Activated B cell treated with CpG ODN at 0.5 μM for 24 hours (primary cell): ENCODE results near the gene MYO7A. TPM values are rescaled to one million over a fixed set of nuclear protein-coding genes. Genes with fewer than 3 reads are reported as not detected.

Source experiments
- ATAC-seq: fragments of 200-7000 bp; cut with Tn5 transposase; one replicate; pipeline ENCODE4 v1.10.0; 2021; ENCODE audit warnings: low read depth, mild to moderate bottlenecking, moderate library complexity
- CTCF ChIA-PET: fragments of 350-600 bp; sonication (Branson Sonifier 250); formaldehyde crosslinking; loops from one replicate; lab custom pipeline; 2021; ENCODE audit warnings: antibody characterized with exemption; lab: Charles Lee
- POLR2A ChIA-PET: fragments of 350-600 bp; sonication (Branson Sonifier 250); formaldehyde crosslinking; loops from one replicate; lab custom pipeline; 2021; ENCODE audit warnings: antibody characterized with exemption; lab: Charles Lee
- DNase-seq: peaks from one replicate; pipeline ENCODE4 v3.0.0; 2022
- H3K27ac Mint-ChIP-seq: one replicate; pipeline ENCODE4 v1.8.0; 2020; ENCODE audit warnings: mixed read lengths
- H3K27me3 Mint-ChIP-seq: one replicate; pipeline ENCODE4 v1.8.0; 2021; ENCODE audit warnings: mixed read lengths
- H3K36me3 Mint-ChIP-seq: one replicate; pipeline ENCODE4 v1.8.0; 2021; ENCODE audit warnings: low read depth, mixed read lengths
- H3K4me1 Mint-ChIP-seq: one replicate; pipeline ENCODE4 v1.8.0; 2021; ENCODE audit warnings: mixed read lengths
- H3K4me3 Mint-ChIP-seq: one replicate; pipeline ENCODE4 v1.8.0; 2020; ENCODE audit warnings: mild to moderate bottlenecking, mixed read lengths
- H3K9me3 Mint-ChIP-seq: one replicate; pipeline ENCODE4 v1.8.0; 2020; ENCODE audit warnings: mixed read lengths
- CTCF ChIP-seq: fragments of 200-600 bp; IDR thresholded peaks from one replicate; pipeline ENCODE4 v1.8.0; 2022; ENCODE audit warnings: antibody characterized with exemption, mild to moderate bottlenecking
- intact Hi-C: fragments of 100-400 bp; cut with micrococcal nuclease; formaldehyde crosslinking; loops from one replicate; pipeline ENCODE4 v1.15.1; 2024
- total RNA-seq: library from RNA; stranded (reverse); gene quantifications from 2 replicates; pipeline ENCODE4 v1.2.3, GENCODE V29; 2022

MYO7A gene
- total RNA-seq, 1 donor from 2014 or later: 5.4 TPM

- H3K36me3 Mint-ChIP-seq: no peaks in the 10 kb centered on the region
- no peak overlapping the region for H3K27ac Mint-ChIP-seq
- ATAC-seq: no peak
- peaks cover 15% of the 10 kb centered on the region for H3K4me1 Mint-ChIP-seq
- CTCF ChIA-PET: no interaction called here
- H3K27me3 Mint-ChIP-seq: no peaks in the 10 kb centered on the region
- TF ChIP-seq CTCF: no peak
- intact Hi-C loops: no loop called here
- no peak for DNase-seq
- no peaks in the 10 kb centered on the region for H3K9me3 Mint-ChIP-seq
- POLR2A ChIA-PET: no interaction called here
- H3K4me3 Mint-ChIP-seq: no peak overlapping the region
Observed at GRCh38 chr11:77171885-77172665, 44.0 kb downstream of the MYO7A start.

- H3K27me3 Mint-ChIP-seq: no peaks in the 10 kb centered on the region
- ChIA-PET POLR2A (no interaction called here), CTCF (no interaction called here)
- ATAC-seq: no peak
- no peak overlapping the region for H3K4me3 Mint-ChIP-seq
- intact Hi-C loops: no loop called here
- no peaks in the 10 kb centered on the region for H3K36me3 Mint-ChIP-seq
- DNase-seq: no peak
- no peaks in the 10 kb centered on the region for H3K9me3 Mint-ChIP-seq
- TF ChIP-seq CTCF: no peak
- no peak overlapping the region for H3K27ac Mint-ChIP-seq
- peaks cover 15% of the 10 kb centered on the region for H3K4me1 Mint-ChIP-seq
Observed at GRCh38 chr11:77172666-77172982, 44.6 kb downstream of the MYO7A start.

- CTCF ChIA-PET: interaction anchor here (1.5 kb wide), 1 partner anchor 46 kb away, joined by 5 read pairs; the partner anchor contains the start of gene MYO7A
- ATAC-seq (no peak), DNase-seq (no peak)
- H3K36me3 Mint-ChIP-seq: no peaks in the 10 kb centered on the region
- peaks cover 15% of the 10 kb centered on the region for H3K4me1 Mint-ChIP-seq
- no peak overlapping the region for H3K27ac Mint-ChIP-seq
- POLR2A ChIA-PET: no interaction called here
- TF ChIP-seq CTCF: no peak
- no peaks in the 10 kb centered on the region for H3K9me3 Mint-ChIP-seq
- H3K4me3 Mint-ChIP-seq: no peak overlapping the region
- intact Hi-C loops: no loop called here
- no peaks in the 10 kb centered on the region for H3K27me3 Mint-ChIP-seq
Observed at GRCh38 chr11:77173494-77173893, 45.4 kb downstream of the MYO7A start.

GRCh38 chr11:77174559-77174958 lies 46.5 kb downstream of the MYO7A start:
- Mint-ChIP-seq H3K27ac (no peak overlapping the region), H3K4me3 (no peak overlapping the region), H3K36me3 (no peaks in the 10 kb centered on the region), H3K27me3 (no peaks in the 10 kb centered on the region), H3K9me3 (no peaks in the 10 kb centered on the region), H3K4me1 (peaks cover 15% of the 10 kb centered on the region)
- intact Hi-C loops: no loop called here
- ATAC-seq: no peak
- ChIA-PET CTCF (interaction anchor here (1.5 kb wide), 1 partner anchor 47 kb away, joined by 5 read pairs; the partner anchor contains the start of gene MYO7A), POLR2A (no interaction called here)
- no peak for TF ChIP-seq CTCF
- DNase-seq: no peak

GRCh38 chr11:77175021-77175842 lies 47.2 kb downstream of the MYO7A start:
- ChIA-PET POLR2A (no interaction called here), CTCF (interaction anchor here (1.5 kb wide), 1 partner anchor 48 kb away, joined by 5 read pairs; the partner anchor contains the start of gene MYO7A)
- DNase-seq (no peak), ATAC-seq (no peak)
- no peaks in the 10 kb centered on the region for H3K9me3 Mint-ChIP-seq
- no peaks in the 10 kb centered on the region for H3K36me3 Mint-ChIP-seq
- no peak overlapping the region for H3K27ac Mint-ChIP-seq
- peaks cover 15% of the 10 kb centered on the region for H3K4me1 Mint-ChIP-seq
- no peak overlapping the region for H3K4me3 Mint-ChIP-seq
- intact Hi-C loops: no loop called here
- no peaks in the 10 kb centered on the region for H3K27me3 Mint-ChIP-seq
- no peak for TF ChIP-seq CTCF
